Gastrocnemius medialis (tissue), 4 donors: ENCODE results near the gene TENT4B.

Experiments
- POLR2A ChIP-seq, 2 donors: fragments of 450-650 bp; IDR thresholded peaks; one replicate each; pipeline ENCODE4 v1.6.1; 2017; ENCODE audit warnings: antibody characterized with exemption in 2 of 2, mild to moderate bottlenecking in 2 of 2, moderate library complexity in 2 of 2
- TF ChIP-seq, protein P1 (sequence below), 5 experiments: fragments of 450-650 bp in 3 of 5; fragments of 200-600 bp in 2 of 5; sonication (generic) in 2 of 5; IDR thresholded peaks in 4 of 5; conservative IDR thresholded peaks in 1 of 5; 1 replicate in 4 of 5; 2 replicates in 1 of 5; pipeline ENCODE4 v1.5.1; 2016 to 2019; ENCODE audit warnings: antibody characterized with exemption in 5 of 5, mild to moderate bottlenecking in 3 of 5, moderate library complexity in 3 of 5

DNA sequence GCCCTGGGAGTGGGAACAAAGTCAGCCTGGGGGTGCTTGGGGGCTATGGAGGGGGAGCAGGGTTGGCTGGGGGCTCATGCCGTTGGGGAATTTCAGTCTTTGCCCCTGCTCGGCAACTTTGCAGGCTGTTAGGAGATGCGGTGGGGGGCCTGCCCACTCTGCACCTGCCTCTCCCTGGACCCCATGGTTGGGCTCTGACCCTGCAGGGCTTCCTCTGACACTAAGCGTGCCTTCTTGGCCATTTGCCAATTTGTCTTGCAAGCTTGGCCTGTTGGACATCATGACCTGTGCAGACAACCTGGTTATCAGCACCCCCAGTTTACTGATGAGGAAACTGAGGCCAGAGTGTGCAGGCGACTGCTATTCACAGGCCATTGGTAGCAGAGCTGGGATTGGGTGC lies 127.8 kb downstream of the TENT4B start:
- TF ChIP-seq, protein P1, sequence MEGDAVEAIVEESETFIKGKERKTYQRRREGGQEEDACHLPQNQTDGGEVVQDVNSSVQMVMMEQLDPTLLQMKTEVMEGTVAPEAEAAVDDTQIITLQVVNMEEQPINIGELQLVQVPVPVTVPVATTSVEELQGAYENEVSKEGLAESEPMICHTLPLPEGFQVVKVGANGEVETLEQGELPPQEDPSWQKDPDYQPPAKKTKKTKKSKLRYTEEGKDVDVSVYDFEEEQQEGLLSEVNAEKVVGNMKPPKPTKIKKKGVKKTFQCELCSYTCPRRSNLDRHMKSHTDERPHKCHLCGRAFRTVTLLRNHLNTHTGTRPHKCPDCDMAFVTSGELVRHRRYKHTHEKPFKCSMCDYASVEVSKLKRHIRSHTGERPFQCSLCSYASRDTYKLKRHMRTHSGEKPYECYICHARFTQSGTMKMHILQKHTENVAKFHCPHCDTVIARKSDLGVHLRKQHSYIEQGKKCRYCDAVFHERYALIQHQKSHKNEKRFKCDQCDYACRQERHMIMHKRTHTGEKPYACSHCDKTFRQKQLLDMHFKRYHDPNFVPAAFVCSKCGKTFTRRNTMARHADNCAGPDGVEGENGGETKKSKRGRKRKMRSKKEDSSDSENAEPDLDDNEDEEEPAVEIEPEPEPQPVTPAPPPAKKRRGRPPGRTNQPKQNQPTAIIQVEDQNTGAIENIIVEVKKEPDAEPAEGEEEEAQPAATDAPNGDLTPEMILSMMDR (IDR thresholded peaks at IDR 0.05 in 4 of 5, conservative IDR thresholded peaks at IDR 0.05 in 1 of 5): no peak
- TF ChIP-seq POLR2A (IDR thresholded peaks at IDR 0.05): no peak
